Superior temporal gyrus (tissue), 1 donor: ENCODE results near the gene DDX39A.
"Not testable (repeated sequence)": the region's sequence is repeated elsewhere in the genome, so short reads cannot be mapped to it uniquely, and the experiment has no call there.

Source experiments
- DNase-seq: peaks from one replicate; pipeline ENCODE4 v3.0.0-alpha.2; 2016; ENCODE audit errors: extremely low spot score

The DDX39A gene

GRCh38 chr19:14408491-14409145 lies 10.5 kb downstream of the DDX39A start:
- no peak for DNase-seq

GRCh38 chr19:14407605-14408484 lies 11.3 kb downstream of the DDX39A start:
- DNase-seq: no peak

GRCh38 chr19:14406645-14407401 lies 12.3 kb downstream of the DDX39A start:
- DNase-seq: no peak

GRCh38 chr19:14405758-14406644 lies 13.1 kb downstream of the DDX39A start:
- peak; percentile 83 for DNase-seq

GRCh38 chr19:14405380-14405757 lies 13.8 kb downstream of the DDX39A start:
- no peak for DNase-seq

GRCh38 chr19:14404312-14404711 lies 14.8 kb downstream of the DDX39A start:
- DNase-seq: no peak

- DNase-seq: not testable (repeated sequence)
Measured at GRCh38 chr19:14403145-14403930, 15.8 kb downstream of the DDX39A start.

GRCh38 chr19:14402332-14403144 lies 16.6 kb downstream of the DDX39A start:
- no peak for DNase-seq

GRCh38 chr19:14401468-14402195 lies 17.5 kb downstream of the DDX39A start:
- DNase-seq: no peak

- no peak for DNase-seq
Measured at GRCh38 chr19:14400951-14401431, 18.1 kb downstream of the DDX39A start.

GRCh38 chr19:14397168-14397567 lies 22.0 kb downstream of the DDX39A start:
- not testable (repeated sequence) for DNase-seq

GRCh38 chr19:14396730-14397129 lies 22.4 kb downstream of the DDX39A start:
- not testable (repeated sequence) for DNase-seq

- no peak for DNase-seq
Measured at GRCh38 chr19:14395710-14396336, 23.3 kb downstream of the DDX39A start.

- DNase-seq: no peak
Measured at GRCh38 chr19:14395262-14395661, 23.9 kb downstream of the DDX39A start.

GRCh38 chr19:14394167-14394566 lies 25.0 kb downstream of the DDX39A start:
- DNase-seq: no peak

GRCh38 chr19:14393329-14393728 lies 25.8 kb downstream of the DDX39A start:
- no peak for DNase-seq

- no peak for DNase-seq
Measured at GRCh38 chr19:14391156-14391821, 27.9 kb downstream of the DDX39A start.

GRCh38 chr19:14390548-14390947 lies 28.6 kb downstream of the DDX39A start:
- no peak for DNase-seq
